Endometrial microvascular endothelial cells (primary cell): Measurements from ENCODE around the gene UGT1A8. TPM values are rescaled to one million over a fixed set of nuclear protein-coding genes. Genes with fewer than 3 reads are reported as not detected.
"Not testable (repeated sequence)": the region's sequence is repeated elsewhere in the genome, so short reads cannot be mapped to it uniquely, and the experiment has no call there.

ENCODE experiments used
- in situ Hi-C: cut with HindIII; loops from 2 replicates; pipeline ENCODE4 v1.10.0; 2017; ENCODE audit warnings: low sequenced_read_pairs, low pct_unique_long_range_greater_than_20kb; ENCODE audit errors: inconsistent ontology term
- total RNA-seq: library from RNA; depleted of rRNA; stranded (reverse); fragments of >200 nt; gene quantifications from one replicate; pipeline ENCODE4 v1.2.3, GENCODE V29; 2015; ENCODE audit errors: inconsistent ontology term

Gene UGT1A8
- total RNA-seq, 1 donor from 2014 or later, result not detected

DNA sequence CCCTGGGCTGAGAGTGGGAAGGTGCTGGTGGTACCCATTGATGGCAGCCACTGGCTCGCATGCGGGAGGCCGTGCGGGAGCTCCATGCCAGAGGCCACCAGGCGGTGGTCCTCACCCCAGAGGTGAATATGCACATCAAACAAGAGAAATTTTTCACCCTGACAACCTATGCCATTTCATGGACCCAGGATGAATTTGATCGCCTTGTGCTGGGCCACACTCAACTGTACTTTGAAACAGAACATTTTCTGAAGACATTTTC is 129.8 kb downstream of the UGT1A8 start:
- in situ Hi-C loops, result no loop called here

DNA sequence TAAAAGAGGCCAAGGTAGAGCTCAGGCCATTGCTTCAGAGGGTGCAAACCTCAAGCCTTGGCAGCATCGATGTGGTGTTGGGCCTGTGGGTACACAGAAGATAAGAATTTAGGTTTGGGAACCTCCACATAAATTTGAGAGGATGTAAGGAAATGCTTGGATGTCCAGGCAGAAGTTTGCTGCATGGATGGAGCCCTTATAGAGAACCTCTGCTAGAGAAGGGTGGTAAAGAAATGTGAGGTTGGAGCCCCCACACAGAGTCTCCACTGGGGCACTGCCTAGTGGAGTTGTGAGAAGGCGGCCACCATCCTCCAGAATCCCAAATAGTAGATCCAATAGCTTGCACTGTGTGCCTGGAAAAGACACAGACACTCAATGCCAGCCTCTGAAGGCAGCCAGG is 133.3 kb downstream of the UGT1A8 start:
- in situ Hi-C loops, result not testable (repeated sequence)

DNA sequence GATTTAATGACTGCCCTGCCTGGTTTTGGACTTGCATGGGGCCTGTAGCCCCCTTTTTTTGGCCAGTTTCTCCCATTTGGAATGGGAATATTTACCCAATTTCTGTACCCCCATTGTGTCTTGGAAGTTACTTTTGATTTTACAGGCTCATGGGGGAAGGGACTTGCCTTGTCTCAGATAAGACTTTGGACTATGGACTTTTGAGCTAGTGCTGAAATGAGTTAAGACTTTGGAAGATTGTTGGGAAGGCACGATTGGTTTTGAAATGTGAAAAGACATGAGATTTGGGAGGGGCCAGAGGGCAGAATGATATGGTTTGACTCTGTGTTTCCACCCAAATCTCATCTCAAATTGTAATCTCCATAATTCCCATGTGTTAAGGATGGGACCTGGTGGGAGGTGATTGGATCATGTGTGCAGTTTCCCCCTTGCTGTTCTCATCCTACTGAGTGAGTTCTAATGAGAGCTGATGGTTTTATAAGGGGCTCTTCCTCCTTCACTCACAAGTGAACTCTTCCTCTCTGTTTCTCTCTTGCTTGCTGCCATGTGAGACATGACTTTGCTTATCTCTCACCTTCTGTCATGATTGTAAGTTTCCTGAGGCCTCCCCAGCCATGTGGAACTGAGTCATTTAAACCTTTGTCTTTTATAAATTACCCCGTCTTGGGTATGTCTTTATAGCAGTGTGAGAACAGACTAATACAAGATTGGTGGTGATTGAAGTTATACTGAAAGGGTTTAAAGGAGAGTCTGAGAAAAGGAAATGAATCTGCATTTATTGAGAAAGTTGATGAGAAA is 134.0 kb downstream of the UGT1A8 start:
- in situ Hi-C loops, result not testable (repeated sequence)

DNA sequence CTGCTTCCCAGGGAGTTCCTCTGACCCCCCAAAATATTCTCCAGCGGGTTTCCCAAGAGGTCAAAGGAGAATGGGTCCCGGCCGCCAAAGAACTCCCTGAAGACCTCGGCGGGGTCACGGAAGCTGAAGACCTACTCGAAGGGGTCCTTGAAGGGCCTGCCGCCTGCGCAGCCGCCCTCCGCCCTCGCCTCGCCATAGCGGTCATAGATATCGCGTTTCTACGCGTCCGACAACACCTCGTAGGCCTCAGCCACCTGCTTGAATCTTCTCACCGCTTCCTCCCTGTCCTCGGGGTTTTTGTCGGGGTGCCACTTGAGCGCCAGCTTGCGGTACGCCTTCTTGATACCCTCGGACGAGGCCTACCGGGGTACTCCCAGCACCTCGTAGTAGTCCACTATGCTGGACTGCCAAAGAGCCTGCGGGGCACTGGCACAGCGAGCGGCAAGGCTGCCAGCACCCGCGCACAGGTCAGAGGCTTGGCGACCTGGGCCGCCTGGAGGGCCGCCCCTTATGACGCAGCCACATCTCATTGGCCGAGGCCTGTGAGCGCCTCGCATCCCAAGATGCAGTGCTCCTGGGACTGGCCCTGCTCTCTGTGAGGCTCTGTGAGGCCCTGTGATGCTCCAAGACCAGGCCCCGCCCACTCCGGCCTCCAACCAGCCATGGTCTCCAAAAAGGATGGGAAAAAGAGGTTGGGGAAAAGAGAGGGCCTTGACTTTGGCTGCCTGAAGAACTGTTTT is 137.6 kb downstream of the UGT1A8 start:
- in situ Hi-C loops, result no loop called here

DNA sequence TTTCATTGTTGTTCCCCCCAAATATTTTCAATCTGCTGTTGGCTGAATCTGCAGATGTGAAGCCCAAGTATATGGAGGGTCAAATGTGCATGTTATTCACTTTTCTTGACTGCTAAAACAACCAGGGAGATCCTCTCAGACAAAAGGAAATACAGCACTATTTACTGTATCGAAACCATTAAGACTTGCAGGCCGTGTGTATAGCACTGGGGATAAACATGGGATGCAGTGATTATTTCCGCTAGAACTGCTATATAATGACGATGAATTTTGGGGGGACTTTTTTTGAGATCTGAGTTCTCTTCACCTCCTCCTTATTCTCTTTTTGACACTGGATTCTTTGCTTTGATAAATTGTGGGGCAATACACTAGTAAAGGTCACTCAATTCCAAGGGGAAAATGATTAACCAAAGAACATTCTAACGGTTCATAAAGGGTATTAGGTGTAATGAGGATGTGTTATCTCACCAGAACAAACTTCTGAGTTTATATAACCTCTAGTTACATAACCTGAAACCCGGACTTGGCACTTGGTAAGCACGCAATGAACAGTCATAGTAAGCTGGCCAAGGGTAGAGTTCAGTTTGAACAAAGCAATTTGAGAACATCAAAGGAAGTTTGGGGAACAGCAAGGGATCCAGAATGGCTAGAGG is 139.1 kb downstream of the UGT1A8 start:
- in situ Hi-C loops, result no loop called here

DNA sequence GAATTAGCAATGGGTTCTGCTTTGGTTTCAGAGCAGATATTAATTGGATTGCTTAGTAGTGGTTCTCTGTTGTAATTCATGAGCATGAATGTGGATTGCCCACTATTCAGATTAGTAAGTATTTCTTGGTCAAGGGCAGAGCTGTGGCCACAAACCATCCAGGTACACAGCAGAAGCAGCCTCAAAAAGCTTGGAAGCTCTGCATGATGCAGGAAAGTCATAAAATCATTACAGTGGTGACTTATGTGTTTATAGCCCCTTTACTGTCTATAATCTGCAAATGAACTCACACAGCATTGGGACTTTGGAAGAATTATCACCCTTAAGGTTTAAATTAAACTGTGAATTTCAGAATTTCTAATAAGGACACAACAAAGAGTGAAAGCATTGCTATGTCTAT is 140.7 kb downstream of the UGT1A8 start:
- in situ Hi-C loops, result no loop called here

DNA sequence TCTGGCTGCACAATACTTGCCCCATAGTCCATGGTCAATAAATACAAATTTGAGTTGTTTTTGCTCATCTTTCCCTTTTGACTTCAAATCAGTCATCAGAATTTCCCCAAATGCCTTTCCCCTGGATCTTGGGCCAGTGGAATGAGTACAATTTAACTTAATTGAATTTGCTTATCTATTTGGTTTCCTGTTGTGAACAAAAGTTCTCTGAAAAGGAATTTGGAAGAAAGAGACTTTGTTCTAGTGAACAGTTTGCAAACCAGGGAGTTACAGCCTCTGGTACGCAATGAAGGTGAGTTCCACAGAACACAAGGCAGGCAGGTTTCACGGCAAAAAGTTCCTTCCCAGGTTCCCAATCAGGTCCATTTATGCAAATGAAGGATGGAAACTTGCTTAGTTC is 141.4 kb downstream of the UGT1A8 start:
- in situ Hi-C loops, result no loop called here

DNA sequence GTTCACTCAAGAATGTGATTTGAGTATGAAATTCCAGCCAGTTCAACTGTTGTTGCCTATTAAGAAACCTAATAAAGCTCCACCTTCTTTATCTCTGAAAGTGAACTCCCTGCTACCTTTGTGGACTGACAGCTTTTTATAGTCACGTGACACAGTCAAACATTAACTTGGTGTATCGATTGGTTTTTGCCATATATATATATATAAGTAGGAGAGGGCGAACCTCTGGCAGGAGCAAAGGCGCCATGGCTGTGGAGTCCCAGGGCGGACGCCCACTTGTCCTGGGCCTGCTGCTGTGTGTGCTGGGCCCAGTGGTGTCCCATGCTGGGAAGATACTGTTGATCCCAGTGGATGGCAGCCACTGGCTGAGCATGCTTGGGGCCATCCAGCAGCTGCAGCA is 142.6 kb downstream of the UGT1A8 start, which contains the start of gene UGT1A1:
UGT1A1 (plus strand) TSS at position 228 of the 400 bp plus-strand sequence; CDS start at position 246, 18 bp downstream.
- in situ Hi-C loops, result no loop called here

DNA sequence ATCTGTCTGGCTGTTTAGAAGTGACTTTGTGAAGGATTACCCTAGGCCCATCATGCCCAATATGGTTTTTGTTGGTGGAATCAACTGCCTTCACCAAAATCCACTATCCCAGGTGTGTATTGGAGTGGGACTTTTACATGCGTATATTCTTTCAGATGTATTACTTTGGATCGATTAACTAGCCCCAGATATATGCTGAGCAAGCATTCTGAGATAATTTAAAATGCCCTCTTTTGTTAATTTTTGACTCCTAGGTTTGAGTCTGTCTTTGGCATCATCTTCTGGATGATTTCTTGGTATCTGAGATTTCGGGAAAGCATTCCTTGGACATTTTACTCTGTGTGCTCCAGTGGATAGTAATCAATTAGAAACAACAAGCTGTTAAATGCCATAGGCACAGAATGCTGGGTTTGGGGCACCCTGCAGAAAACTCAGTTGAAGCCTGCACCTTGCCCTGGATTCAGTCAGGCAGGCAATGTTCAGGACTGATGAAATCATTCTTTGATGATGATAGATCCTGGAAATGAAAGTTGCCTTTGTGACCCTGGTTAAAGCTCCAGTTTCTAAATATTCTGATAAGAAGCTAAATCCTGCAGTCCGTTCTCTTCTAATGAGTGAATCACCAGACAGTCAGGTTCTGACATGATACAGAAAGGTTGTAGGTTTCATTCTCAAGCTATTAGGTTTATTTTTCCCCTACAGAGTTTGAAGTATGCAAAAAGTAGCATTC is 143.8 kb downstream of the UGT1A8 start:
- in situ Hi-C loops, result no loop called here

DNA sequence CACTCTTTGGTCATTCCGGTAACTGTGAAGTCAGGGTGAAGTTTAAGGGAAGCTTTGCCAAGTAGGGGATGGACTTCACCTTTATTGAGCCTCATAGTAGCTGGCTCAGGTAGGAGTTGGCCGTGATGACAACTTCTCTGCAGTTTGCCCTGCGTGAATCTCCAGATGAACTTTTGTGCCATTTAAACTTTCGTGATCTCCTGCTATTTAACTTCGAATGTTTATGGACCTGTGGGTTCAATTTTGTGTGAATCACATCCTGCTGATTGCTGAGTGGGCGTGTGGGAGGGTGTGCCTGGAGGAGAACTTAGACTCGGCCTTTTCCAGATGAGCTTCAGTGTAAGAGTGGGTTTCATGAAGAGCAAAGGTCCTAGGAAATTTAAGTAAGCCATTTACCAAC is 146.8 kb downstream of the UGT1A8 start:
- in situ Hi-C loops, result no loop called here

DNA sequence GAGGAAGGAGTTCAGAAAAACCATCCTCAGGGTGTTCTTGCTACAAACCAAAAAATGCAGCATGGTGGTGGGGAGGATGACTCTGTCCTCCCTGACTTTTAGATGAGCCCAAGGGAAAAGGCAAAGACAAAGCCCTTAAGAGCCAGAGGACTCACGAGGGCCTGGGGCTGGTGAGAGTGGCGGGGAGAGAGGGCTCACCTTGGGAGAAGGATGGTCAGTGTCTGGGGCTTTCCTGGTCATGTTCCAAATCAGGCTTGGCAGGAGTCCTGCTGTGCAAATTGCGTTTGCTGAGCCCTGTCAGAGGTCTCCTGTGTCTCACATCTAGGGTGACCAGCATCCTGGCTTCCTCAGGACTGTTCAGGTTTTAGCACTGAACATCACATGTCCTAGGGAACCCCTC is 147.3 kb downstream of the UGT1A8 start:
- in situ Hi-C loops, result no loop called here

DNA sequence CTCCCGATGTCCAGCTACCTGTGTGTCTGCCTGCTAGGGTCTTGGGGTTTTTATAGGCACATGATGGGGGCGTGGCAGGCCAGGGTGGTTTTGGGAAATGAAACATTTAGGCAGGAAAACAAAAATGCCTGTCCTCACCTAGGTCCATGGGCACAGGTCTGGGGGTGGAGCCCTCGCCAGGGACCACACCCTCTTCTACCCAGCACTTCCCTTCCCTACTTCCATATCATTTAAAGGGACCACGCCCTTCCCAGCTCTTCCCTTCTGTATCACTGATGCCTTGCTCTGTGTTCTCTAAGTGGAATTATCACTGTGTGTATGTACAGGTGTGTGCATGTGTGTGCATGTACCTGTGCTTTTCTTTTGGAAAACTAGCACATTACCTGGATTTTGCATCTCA is 149.0 kb downstream of the UGT1A8 start:
- in situ Hi-C loops, result no loop called here

DNA sequence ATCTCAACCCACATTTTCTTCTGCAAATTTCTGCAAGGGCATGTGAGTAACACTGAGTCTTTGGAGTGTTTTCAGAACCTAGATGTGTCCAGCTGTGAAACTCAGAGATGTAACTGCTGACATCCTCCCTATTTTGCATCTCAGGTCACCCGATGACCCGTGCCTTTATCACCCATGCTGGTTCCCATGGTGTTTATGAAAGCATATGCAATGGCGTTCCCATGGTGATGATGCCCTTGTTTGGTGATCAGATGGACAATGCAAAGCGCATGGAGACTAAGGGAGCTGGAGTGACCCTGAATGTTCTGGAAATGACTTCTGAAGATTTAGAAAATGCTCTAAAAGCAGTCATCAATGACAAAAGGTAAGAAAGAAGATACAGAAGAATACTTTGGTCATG is 150.6 kb downstream of the UGT1A8 start:
- in situ Hi-C loops, result no loop called here

DNA sequence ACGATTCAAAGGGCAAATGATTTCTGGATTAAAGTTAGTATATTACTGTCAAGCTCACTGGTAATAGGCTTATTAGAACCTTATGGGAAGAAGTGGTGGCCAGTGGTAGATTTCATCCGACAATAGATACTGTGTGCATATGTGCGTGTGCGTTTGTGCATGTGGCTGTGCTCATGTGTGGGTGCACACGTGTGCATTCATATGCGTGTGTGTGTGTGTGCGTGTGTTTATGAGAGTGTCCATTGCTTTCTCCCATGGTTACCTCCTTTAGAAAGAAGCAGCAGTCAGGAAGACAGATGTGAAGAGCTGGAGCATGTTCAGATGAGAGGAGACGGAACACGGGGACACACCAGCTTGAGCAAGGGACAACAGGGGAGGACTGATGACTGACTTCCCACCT is 151.8 kb downstream of the UGT1A8 start:
- in situ Hi-C loops, result no loop called here

DNA sequence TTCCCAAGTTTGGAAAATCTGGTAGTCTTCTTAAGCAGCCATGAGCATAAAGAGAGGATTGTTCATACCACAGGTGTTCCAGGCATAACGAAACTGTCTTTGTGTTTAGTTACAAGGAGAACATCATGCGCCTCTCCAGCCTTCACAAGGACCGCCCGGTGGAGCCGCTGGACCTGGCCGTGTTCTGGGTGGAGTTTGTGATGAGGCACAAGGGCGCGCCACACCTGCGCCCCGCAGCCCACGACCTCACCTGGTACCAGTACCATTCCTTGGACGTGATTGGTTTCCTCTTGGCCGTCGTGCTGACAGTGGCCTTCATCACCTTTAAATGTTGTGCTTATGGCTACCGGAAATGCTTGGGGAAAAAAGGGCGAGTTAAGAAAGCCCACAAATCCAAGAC is 154.7 kb downstream of the UGT1A8 start:
- in situ Hi-C loops, result no loop called here

DNA sequence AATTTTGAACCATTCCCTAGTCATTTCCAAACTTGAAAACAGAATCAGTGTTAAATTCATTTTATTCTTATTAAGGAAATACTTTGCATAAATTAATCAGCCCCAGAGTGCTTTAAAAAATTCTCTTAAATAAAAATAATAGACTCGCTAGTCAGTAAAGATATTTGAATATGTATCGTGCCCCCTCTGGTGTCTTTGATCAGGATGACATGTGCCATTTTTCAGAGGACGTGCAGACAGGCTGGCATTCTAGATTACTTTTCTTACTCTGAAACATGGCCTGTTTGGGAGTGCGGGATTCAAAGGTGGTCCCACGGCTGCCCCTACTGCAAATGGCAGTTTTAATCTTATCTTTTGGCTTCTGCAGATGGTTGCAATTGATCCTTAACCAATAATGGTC is 155.2 kb downstream of the UGT1A8 start:
- in situ Hi-C loops, result no loop called here

DNA sequence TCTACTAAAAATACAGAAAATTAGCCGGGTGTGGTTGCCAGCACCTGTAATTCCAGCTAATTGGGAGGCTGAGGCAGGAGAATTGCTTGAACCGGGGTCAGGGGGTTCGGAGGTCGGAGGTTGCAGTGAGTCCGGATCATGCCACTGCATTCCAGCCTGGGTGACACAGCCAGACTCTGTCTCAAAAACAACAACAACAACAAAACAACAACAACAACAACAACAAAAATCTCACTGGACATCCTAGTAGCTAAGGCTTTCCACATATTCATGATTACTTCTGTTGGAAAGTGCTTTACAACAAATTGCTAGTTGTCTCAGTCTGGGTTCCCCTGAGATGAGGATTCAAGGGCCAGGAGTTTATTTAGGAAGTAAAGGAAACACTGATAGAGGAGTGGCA is 156.4 kb downstream of the UGT1A8 start:
- in situ Hi-C loops, result no loop called here

DNA sequence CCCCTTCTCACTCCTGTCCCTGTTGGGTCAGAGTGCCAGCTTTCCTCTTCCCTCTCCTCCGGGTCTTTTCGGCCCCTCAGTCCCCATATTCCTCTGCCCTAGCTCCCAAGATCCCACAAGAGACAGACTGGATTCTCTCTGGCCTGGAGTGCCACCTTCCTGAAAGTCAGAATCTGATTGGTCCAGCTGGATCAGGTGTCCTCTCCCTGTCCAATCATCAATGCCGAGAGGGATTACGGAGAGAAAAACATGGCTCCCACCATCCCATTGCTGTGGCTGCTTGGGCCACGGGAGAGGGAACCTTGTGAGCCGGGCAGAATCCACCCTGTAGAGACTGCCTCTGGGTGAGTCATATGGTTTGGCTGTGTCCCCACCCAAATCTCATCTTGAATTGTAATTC is 158.0 kb downstream of the UGT1A8 start:
- in situ Hi-C loops, result no loop called here

DNA sequence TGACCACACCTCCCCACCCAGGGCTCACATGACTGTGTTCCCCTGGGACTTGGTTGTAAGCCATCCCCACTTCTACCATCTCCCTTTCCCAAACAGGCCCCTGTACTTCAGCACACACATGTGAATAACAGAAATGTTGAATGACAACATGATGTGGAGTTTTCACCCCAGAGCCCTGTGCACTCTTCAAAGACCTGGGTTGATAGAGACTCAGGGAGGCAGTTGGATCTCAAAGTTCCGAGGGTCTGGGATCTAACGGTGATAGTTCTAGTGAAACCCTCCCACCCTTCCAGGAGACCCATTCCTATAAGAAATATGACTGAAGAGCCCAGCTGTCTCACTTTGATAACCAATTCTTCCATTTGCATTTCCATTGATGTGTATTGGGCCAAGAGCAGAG is 160.6 kb downstream of the UGT1A8 start, which contains the start of gene MROH2A:
MROH2A (plus strand) TSS at position 301 of the 400 bp plus-strand sequence. CDS start 1,029 bp downstream, outside the sequence.
- in situ Hi-C loops, result no loop called here
